CD14-positive monocyte (primary cell): ENCODE results near the gene FAM50B. TPM values are rescaled to one million over a fixed set of nuclear protein-coding genes. Genes with fewer than 3 reads are reported as not detected.

Source experiments
- DNase-seq, 3 donors: peaks; one replicate each; pipeline ENCODE4 v3.0.0-alpha.2; 2011 to 2022
- H2AFZ ChIP-seq: 2 replicates; pipeline ENCODE4 v1.6.0; 2012; ENCODE audit warnings: mild to moderate bottlenecking, low read depth, low read length, inconsistent platforms; ENCODE audit not compliant: insufficient read depth, poor library complexity, severe bottlenecking
- H3K27ac ChIP-seq, 2 donors: 1 replicate in 1 of 2; 2 replicates in 1 of 2; pipeline ENCODE4 v1.5.1; 2012 to 2013; ENCODE audit warnings: low read length in 2 of 2, control low read depth in 1 of 2, inconsistent platforms in 1 of 2, low read depth in 1 of 2, mild to moderate bottlenecking in 1 of 2
- H3K27me3 ChIP-seq, 2 donors: one replicate each; pipeline versions ENCODE4 v1.6.0 to v1.6.1; 2011 to 2013; ENCODE audit warnings: low read length in 2 of 2; ENCODE audit not compliant: control insufficient read depth in 2 of 2, insufficient read depth in 2 of 2
- H3K36me3 ChIP-seq, 2 donors: replicated peaks in 1 of 2; 1 replicate in 1 of 2; 2 replicates in 1 of 2; pipeline versions ENCODE4 v1.5.1 to v1.6.1; 2012 to 2013; ENCODE audit warnings: low read length in 2 of 2, control low read depth in 1 of 2, inconsistent platforms in 1 of 2, mild to moderate bottlenecking in 1 of 2; ENCODE audit not compliant: insufficient read depth in 2 of 2, control insufficient read depth in 1 of 2
- H3K4me1 ChIP-seq, 2 donors: 1 replicate in 1 of 2; 2 replicates in 1 of 2; pipeline versions ENCODE4 v1.5.1 to v1.6.1; 2012 to 2013; ENCODE audit warnings: low read length in 2 of 2, control low read depth in 1 of 2, inconsistent platforms in 1 of 2, mild to moderate bottlenecking in 1 of 2, moderate library complexity in 1 of 2; ENCODE audit not compliant: insufficient read depth in 2 of 2, control insufficient read depth in 1 of 2
- H3K4me2 ChIP-seq: replicated peaks from 2 replicates; pipeline ENCODE3; 2012; ENCODE audit warnings: low read length, moderate library complexity, mild to moderate bottlenecking; ENCODE audit not compliant: poor library complexity, severe bottlenecking; ENCODE audit errors: extremely low read depth
- H3K4me3 ChIP-seq, 3 experiments: fragments of 200-600 bp in 1 of 3; sonication (generic) in 1 of 3; replicated peaks in 1 of 3; 1 replicate in 2 of 3; 2 replicates in 1 of 3; pipeline ENCODE4 v1.5.1; 2011 to 2013; ENCODE audit warnings: low read length in 3 of 3, mild to moderate bottlenecking in 3 of 3, control low read depth in 2 of 3, low read depth in 2 of 3, inconsistent platforms in 1 of 3, moderate library complexity in 1 of 3
- H3K79me2 ChIP-seq: 2 replicates; pipeline ENCODE4 v1.6.0; 2012; ENCODE audit warnings: mild to moderate bottlenecking, control low read depth, inconsistent platforms, low read length, moderate library complexity; ENCODE audit not compliant: insufficient read depth
- H3K9ac ChIP-seq: 2 replicates; pipeline ENCODE4 v1.6.0; 2017; ENCODE audit warnings: low read length, mild to moderate bottlenecking; ENCODE audit not compliant: insufficient read depth, poor library complexity, severe bottlenecking
- H3K9me3 ChIP-seq, 2 donors: replicated peaks in 1 of 2; 1 replicate in 1 of 2; 2 replicates in 1 of 2; pipeline versions ENCODE4 v1.5.1 to v1.6.1; 2012 to 2013; ENCODE audit warnings: low read length in 2 of 2, control low read depth in 1 of 2; ENCODE audit not compliant: control insufficient read depth in 1 of 2, insufficient read depth in 1 of 2
- H4K20me1 ChIP-seq: 2 replicates; pipeline ENCODE4 v1.6.0; 2012; ENCODE audit warnings: mild to moderate bottlenecking, low read length, control low read depth, moderate library complexity; ENCODE audit not compliant: insufficient read depth
- H3K27ac Mint-ChIP-seq, 7 donors: one replicate each; pipeline ENCODE4 v1.8.0; 2020; ENCODE audit warnings: mild to moderate bottlenecking in 7 of 7, mixed read lengths in 7 of 7, moderate library complexity in 6 of 7, inconsistent platforms in 2 of 7
- H3K27me3 Mint-ChIP-seq, 3 donors: one replicate each; pipeline ENCODE4 v1.8.0; 2021 to 2022; ENCODE audit warnings: low read depth in 3 of 3, mild to moderate bottlenecking in 3 of 3, mixed read lengths in 3 of 3, moderate library complexity in 3 of 3, inconsistent platforms in 1 of 3
- H3K36me3 Mint-ChIP-seq, 2 donors: one replicate each; pipeline ENCODE4 v1.8.0; 2020; ENCODE audit warnings: mixed read lengths in 2 of 2, inconsistent platforms in 1 of 2, mild to moderate bottlenecking in 1 of 2
- H3K4me1 Mint-ChIP-seq: one replicate; pipeline ENCODE4 v1.8.0; 2020; ENCODE audit warnings: mild to moderate bottlenecking, mixed read lengths
- H3K4me3 Mint-ChIP-seq, 2 donors: one replicate each; pipeline ENCODE4 v1.8.0; 2020; ENCODE audit warnings: mild to moderate bottlenecking in 2 of 2, mixed read lengths in 2 of 2, moderate library complexity in 1 of 2
- H3K9me3 Mint-ChIP-seq, 7 donors: one replicate each; pipeline ENCODE4 v1.8.0; 2020 to 2022; ENCODE audit warnings: mixed read lengths in 7 of 7, mild to moderate bottlenecking in 6 of 7, moderate library complexity in 6 of 7, inconsistent platforms in 2 of 7
- CTCF ChIP-seq: fragments of 200-600 bp; IDR thresholded peaks from one replicate; pipeline ENCODE4 v1.8.0; 2022; ENCODE audit warnings: antibody characterized with exemption, mild to moderate bottlenecking
- WGBS: methylation state at CpG from one replicate; pipeline ENCODE4 v1.1.5; 2013; ENCODE audit warnings: missing lambda C conversion rate; ENCODE audit not compliant: insufficient coverage; 5-methylcytosine and 5-hydroxymethylcytosine counted together
- intact Hi-C, 2 donors: fragments of 100-400 bp; cut with micrococcal nuclease; formaldehyde crosslinking; loops; one replicate each; pipeline versions ENCODE4 v1.15.0 to v1.15.1; 2023
- polyA plus RNA-seq, 3 donors: library from polyadenylated mRNA; depleted of rRNA in 1 of 3; unstranded in 2 of 3; stranded (reverse) in 1 of 3; fragments of 300-500 nt in 2 of 3; fragments of >200 nt in 1 of 3; fragmentation: Illumina TruSeq in 2 of 3; gene quantifications; 1 replicate in 2 of 3; 2 replicates in 1 of 3; pipeline ENCODE4 v1.2.3, GENCODE V29; 2012 to 2021

Gene FAM50B
- polyA plus RNA-seq, 3 donors = 1.8 to 3.3 (median 3.0) TPM

DNA sequence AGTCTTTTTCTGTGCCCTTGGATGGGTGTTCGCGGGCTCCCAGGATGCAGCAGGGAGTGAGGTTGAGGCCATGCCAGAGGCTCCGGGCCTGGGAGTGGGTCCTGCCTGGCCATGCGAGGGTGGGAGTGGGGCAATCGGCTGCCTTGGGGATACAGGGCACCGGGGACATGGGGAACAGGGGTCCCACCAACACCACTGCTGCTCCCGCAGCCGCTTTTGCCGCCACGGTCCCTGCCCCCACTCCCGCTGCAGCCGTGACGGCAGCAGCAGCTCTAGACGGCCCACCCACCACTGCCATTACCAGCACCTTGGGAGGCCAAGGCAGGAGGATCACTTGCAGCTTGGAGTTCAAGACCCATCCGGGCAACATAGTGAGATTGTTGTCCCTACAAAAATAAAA, 35.3 kb upstream of the FAM50B start:
- Histone ChIP-seq H3K79me2 (no peaks in the 10 kb centered on the region), H3K27ac (no peak overlapping the region), H2AFZ (no peak overlapping the region), H3K4me3 (no peak overlapping the region), H3K27me3 (no peaks in the 10 kb centered on the region), H3K4me1 (peaks cover 0 to 6% of the 10 kb centered on the region in 2 donors), H3K4me2 (no peak overlapping the region), H4K20me1 (no peaks in the 10 kb centered on the region), H3K9ac (no peak overlapping the region), H3K36me3 (no peaks in the 10 kb centered on the region), H3K9me3 (no peaks in the 10 kb centered on the region)
- no peak for DNase-seq
- no peak overlapping the region for H3K27ac Mint-ChIP-seq
- WGBS = 97% methylated on average over 10 of the region's 15 CpGs
- H3K36me3 Mint-ChIP-seq = no peaks in the 10 kb centered on the region
- peaks cover 8% of the 10 kb centered on the region for H3K4me1 Mint-ChIP-seq
- peaks cover 0 to 1% (median 0%) of the 10 kb centered on the region in 3 donors for H3K27me3 Mint-ChIP-seq
- TF ChIP-seq CTCF = no peak
- no peak overlapping the region for H3K4me3 Mint-ChIP-seq
- H3K9me3 Mint-ChIP-seq = no peaks in the 10 kb centered on the region
- intact Hi-C loops = no loop called here

DNA sequence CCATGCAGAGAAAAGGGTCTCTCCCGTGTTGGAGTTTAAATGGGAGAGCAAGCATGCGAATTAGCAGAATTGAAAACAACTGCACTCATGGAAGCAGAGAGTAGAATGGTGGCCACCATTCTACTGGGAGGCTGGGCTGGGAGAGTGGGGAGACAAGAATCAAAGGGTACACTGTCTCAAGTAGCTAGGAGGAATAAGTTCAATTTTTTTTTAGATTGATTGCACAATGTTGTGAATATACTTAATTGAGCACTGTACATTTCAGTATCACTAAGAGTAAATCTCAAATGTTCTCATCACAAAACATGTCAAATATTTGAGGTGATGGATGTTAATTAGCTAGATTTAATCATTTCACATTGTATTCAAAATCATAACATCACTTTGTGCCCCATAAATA, 34.6 kb upstream of the FAM50B start:
- Mint-ChIP-seq H3K9me3 (no peaks in the 10 kb centered on the region), H3K36me3 (no peaks in the 10 kb centered on the region), H3K4me1 (peaks cover 8% of the 10 kb centered on the region), H3K27ac (no peak overlapping the region), H3K27me3 (peaks cover 0 to 1% (median 0%) of the 10 kb centered on the region in 3 donors), H3K4me3 (no peak overlapping the region)
- Histone ChIP-seq H3K27me3 (no peaks in the 10 kb centered on the region), H3K9me3 (no peaks in the 10 kb centered on the region), H3K79me2 (no peaks in the 10 kb centered on the region), H3K4me2 (no peak overlapping the region), H3K4me3 (no peak overlapping the region), H4K20me1 (no peaks in the 10 kb centered on the region), H3K36me3 (no peaks in the 10 kb centered on the region), H3K27ac (no peak overlapping the region), H3K4me1 (peaks cover 0 to 6% of the 10 kb centered on the region in 2 donors), H2AFZ (no peak overlapping the region), H3K9ac (no peak overlapping the region)
- intact Hi-C loops = no loop called here
- no peak for DNase-seq
- 100% methylated on average over 2 of the region's 2 CpGs for WGBS
- TF ChIP-seq CTCF = no peak
